HCT116 (cell line): ENCODE measurements around the gene UQCRHL.

Experiments
- CEBPB ChIP-seq: IDR thresholded peaks from 2 replicates; pipeline ENCODE4 v1.6.1; 2012; ENCODE audit warnings: low read depth
- EZH2 ChIP-seq: fragments of 200-600 bp; sonication (generic); IDR thresholded peaks from 2 replicates; pipeline ENCODE4 v1.6.1; 2017; ENCODE audit warnings: antibody characterized with exemption, mixed run types
- JUND ChIP-seq: IDR thresholded peaks from 2 replicates; pipeline ENCODE4 v1.6.1; 2012
- POLR2A ChIP-seq: IDR thresholded peaks from 2 replicates; pipeline ENCODE4 v1.7.0; 2011; ENCODE audit warnings: borderline replicate concordance; ENCODE audit not compliant: insufficient read depth, insufficient read length; ENCODE audit errors: extremely low read depth
- RAD21 ChIP-seq: IDR thresholded peaks from 2 replicates; pipeline ENCODE4 v1.6.1; 2012; ENCODE audit warnings: low read depth, mild to moderate bottlenecking
- SIN3A ChIP-seq: IDR thresholded peaks from 2 replicates; pipeline ENCODE4 v1.6.1; 2012; ENCODE audit warnings: low read depth
- SP1 ChIP-seq: IDR thresholded peaks from 2 replicates; pipeline ENCODE4 v1.6.1; 2012; ENCODE audit warnings: low read depth
- YY1 ChIP-seq: IDR thresholded peaks from 2 replicates; pipeline ENCODE4 v1.6.1; 2011; ENCODE audit warnings: low read length, low read depth, moderate library complexity, mild to moderate bottlenecking; ENCODE audit not compliant: insufficient replicate concordance; ENCODE audit errors: extremely low read depth
- TF ChIP-seq, protein P1 (sequence below), 3 experiments: fragments of 200-600 bp in 1 of 3; sonication (generic) in 1 of 3; IDR thresholded peaks in 2 of 3; conservative IDR thresholded peaks in 1 of 3; 2 replicates each; pipeline ENCODE4 v1.5.1; 2012 to 2017; ENCODE audit warnings: low read depth in 2 of 3, low read length in 2 of 3, antibody characterized with exemption in 1 of 3, borderline replicate concordance in 1 of 3, control low read depth in 1 of 3, mild to moderate bottlenecking in 1 of 3, mixed read lengths in 1 of 3, mixed run types in 1 of 3, moderate library complexity in 1 of 3; ENCODE audit not compliant: insufficient read depth in 1 of 3
- TF ChIP-seq, protein P2 (sequence below): IDR thresholded peaks from 2 replicates; pipeline ENCODE4 v1.6.1; 2012

DNA sequence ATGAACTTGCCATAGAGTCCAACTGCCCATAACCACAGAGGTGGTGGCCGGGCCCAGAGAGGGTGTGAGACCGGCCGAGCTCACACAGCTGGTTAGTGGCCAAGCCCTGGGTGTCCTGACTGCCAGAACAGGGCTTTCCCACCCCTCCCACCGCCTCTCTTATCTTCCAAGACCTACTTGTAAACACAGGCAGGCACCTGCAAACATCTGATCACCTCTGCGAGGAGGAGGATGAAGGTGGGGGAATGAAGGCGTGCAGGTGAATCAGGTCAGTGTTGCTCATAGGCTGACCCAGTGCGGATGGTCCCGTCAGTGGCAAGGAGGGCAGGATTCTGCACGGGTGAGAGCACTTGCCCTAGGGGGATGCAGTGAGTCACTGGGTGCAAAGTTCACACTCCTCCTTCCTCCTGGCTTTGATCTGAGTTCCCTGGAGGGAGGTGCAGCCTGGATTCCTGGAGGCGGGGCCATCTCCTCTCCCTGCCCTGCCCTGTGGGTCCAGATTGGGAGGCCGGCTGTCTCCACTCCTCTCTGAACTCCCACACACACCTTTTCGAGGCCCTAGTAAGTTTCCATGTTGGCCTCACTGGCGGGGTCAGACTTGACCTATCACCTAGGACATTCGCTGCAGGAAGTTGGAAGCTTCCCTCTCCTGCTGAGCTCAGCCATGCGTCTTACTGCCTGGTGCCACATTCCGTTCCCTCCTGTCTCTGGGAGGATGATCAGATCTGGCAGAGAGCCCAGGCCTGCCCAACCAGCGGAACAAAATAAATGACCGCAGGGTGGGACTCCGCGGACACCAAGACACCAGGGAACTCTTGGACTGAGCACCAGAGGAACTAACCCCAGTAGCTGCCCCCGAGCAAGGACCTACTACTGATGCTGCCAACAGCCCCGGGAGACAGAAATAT is 7.3 kb downstream of the UQCRHL start:
- no peak for TF ChIP-seq RAD21
- no peak for TF ChIP-seq YY1
- TF ChIP-seq SP1 = no peak
- TF ChIP-seq, protein P1, sequence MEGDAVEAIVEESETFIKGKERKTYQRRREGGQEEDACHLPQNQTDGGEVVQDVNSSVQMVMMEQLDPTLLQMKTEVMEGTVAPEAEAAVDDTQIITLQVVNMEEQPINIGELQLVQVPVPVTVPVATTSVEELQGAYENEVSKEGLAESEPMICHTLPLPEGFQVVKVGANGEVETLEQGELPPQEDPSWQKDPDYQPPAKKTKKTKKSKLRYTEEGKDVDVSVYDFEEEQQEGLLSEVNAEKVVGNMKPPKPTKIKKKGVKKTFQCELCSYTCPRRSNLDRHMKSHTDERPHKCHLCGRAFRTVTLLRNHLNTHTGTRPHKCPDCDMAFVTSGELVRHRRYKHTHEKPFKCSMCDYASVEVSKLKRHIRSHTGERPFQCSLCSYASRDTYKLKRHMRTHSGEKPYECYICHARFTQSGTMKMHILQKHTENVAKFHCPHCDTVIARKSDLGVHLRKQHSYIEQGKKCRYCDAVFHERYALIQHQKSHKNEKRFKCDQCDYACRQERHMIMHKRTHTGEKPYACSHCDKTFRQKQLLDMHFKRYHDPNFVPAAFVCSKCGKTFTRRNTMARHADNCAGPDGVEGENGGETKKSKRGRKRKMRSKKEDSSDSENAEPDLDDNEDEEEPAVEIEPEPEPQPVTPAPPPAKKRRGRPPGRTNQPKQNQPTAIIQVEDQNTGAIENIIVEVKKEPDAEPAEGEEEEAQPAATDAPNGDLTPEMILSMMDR (IDR thresholded peaks at IDR 0.05 in 2 of 3, conservative IDR thresholded peaks at IDR 0.05 in 1 of 3; ENCODE audit: borderline replicate concordance in 1 of 3, insufficient read depth in 1 of 3, low read depth in 2 of 3, low read length in 2 of 3) = no peak
- TF ChIP-seq CEBPB = no peak
- TF ChIP-seq EZH2 = no peak
- no peak for TF ChIP-seq POLR2A
- TF ChIP-seq JUND = no peak
- TF ChIP-seq SIN3A = no peak
- TF ChIP-seq, protein P2, sequence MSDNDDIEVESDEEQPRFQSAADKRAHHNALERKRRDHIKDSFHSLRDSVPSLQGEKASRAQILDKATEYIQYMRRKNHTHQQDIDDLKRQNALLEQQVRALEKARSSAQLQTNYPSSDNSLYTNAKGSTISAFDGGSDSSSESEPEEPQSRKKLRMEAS = no peak
